ENCODE results near the gene GDF10. TPM values are rescaled to one million over a fixed set of nuclear protein-coding genes. Genes with fewer than 3 reads are reported as not detected.

Gene GDF10
- total RNA-seq, 1 donor from 2014 or later: not detected

DNA sequence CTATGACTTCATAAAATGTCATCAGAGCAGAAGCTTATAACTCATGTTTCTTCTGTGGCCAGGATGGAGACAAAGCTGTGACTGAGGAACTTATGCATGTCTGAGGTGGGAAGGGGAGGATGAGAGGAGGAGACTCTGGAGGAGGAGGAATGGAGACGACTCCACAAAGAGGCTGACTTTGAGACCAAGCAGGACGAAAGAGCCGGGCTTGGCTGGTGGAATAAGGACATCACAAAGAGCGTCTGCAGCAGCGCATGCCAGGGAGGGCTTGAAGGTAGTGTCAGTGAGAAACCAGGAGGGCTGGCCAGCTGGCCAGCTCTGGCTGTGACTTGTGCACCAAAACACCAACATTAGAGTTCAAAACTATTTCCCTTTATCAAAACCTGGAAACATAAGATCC lies 16.1 kb downstream of the GDF10 start:
- TF ChIP-seq, protein P1, sequence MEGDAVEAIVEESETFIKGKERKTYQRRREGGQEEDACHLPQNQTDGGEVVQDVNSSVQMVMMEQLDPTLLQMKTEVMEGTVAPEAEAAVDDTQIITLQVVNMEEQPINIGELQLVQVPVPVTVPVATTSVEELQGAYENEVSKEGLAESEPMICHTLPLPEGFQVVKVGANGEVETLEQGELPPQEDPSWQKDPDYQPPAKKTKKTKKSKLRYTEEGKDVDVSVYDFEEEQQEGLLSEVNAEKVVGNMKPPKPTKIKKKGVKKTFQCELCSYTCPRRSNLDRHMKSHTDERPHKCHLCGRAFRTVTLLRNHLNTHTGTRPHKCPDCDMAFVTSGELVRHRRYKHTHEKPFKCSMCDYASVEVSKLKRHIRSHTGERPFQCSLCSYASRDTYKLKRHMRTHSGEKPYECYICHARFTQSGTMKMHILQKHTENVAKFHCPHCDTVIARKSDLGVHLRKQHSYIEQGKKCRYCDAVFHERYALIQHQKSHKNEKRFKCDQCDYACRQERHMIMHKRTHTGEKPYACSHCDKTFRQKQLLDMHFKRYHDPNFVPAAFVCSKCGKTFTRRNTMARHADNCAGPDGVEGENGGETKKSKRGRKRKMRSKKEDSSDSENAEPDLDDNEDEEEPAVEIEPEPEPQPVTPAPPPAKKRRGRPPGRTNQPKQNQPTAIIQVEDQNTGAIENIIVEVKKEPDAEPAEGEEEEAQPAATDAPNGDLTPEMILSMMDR (IDR thresholded peaks at IDR 0.05; ENCODE audit: insufficient read depth, low read length, severe bottlenecking): no peak
- DNase-seq (ENCODE audit: low read depth) (no peak), FAIRE-seq (no peak)
- peaks cover 6% of the 10 kb centered on the region for H3K27me3 ChIP-seq (ENCODE audit: control insufficient read depth, insufficient read depth, low read length)
- H3K36me3 ChIP-seq (ENCODE audit: control insufficient read depth, insufficient read depth, low read length): no peaks in the 10 kb centered on the region
- H3K4me3 ChIP-seq (ENCODE audit: low read depth, low read length): no peak overlapping the region

DNA sequence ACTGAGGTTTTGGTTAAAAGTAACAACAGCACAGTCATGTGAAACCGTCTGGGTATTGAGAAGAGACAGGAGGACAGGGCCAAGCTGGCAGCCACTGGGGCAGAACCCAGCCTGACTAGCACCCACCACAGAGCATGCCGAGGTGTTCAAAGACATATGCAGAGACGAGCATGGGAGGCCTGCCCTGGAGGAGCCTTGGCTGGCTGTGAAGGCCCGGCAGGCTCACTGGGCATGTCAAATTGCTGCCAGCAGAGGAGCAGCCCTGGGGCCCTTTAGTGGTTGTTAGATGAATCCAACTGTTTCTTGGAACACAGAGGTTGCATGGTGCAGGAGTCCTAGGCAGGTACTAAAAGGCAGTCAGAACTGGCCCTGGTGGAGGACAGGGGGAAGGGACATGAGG lies 17.3 kb downstream of the GDF10 start:
- TF ChIP-seq, protein P1 (IDR thresholded peaks at IDR 0.05; ENCODE audit: insufficient read depth, low read length, severe bottlenecking): no peak
- H3K4me3 ChIP-seq (ENCODE audit: low read depth, low read length): no peak overlapping the region
- no peak for DNase-seq (ENCODE audit: low read depth)
- H3K27me3 ChIP-seq (ENCODE audit: control insufficient read depth, insufficient read depth, low read length): peaks cover 5% of the 10 kb centered on the region
- FAIRE-seq: no peak
- H3K36me3 ChIP-seq (ENCODE audit: control insufficient read depth, insufficient read depth, low read length): no peaks in the 10 kb centered on the region

DNA sequence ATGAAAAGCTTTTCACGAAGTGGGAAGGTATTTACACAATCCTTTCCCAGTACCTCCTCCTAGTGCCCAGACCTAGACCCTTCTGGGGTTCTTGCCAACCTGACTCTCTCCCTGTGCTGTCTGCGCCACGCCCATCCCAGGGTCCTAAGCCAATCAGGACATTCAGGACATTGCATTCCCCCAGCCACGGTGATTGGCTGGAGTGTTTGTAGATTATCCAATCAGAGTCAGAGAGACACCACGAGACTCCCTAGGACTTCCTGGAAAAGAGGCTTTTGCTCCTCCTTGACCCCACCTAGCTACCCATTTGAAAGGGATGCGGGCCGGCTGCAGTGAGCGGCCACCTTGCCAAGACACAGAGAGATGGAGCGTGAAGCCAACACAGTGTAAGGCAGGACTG lies 18.7 kb downstream of the GDF10 start:
- TF ChIP-seq, protein P1 (IDR thresholded peaks at IDR 0.05; ENCODE audit: insufficient read depth, low read length, severe bottlenecking): no peak
- DNase-seq (ENCODE audit: low read depth): no peak
- Histone ChIP-seq H3K36me3 (ENCODE audit: control insufficient read depth, insufficient read depth, low read length) (no peaks in the 10 kb centered on the region), H3K4me3 (ENCODE audit: low read depth, low read length) (no peak overlapping the region), H3K27me3 (ENCODE audit: control insufficient read depth, insufficient read depth, low read length) (peaks cover 5% of the 10 kb centered on the region)
- FAIRE-seq: no peak

DNA sequence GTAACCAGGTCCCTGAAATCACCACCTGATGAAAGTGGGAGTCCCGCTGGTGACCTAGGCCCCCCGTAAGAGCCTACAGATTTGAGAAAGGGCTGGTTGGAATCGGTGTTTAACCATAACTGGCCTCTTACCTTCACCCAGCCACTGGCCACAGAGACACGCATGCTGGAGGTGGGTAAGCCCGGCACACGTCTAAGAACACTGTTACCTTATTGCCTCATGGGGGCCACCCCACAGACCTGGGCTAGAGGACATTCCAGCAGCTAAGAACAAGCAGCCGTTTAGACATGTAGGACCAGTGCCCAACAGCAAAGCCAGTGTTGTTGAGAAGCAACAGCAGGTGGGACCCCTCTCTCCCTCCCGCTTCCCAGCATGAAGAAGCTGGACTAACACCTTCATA lies 19.8 kb downstream of the GDF10 start:
- DNase-seq (ENCODE audit: low read depth) (no peak), FAIRE-seq (no peak)
- H3K36me3 ChIP-seq (ENCODE audit: control insufficient read depth, insufficient read depth, low read length): no peaks in the 10 kb centered on the region

DNA sequence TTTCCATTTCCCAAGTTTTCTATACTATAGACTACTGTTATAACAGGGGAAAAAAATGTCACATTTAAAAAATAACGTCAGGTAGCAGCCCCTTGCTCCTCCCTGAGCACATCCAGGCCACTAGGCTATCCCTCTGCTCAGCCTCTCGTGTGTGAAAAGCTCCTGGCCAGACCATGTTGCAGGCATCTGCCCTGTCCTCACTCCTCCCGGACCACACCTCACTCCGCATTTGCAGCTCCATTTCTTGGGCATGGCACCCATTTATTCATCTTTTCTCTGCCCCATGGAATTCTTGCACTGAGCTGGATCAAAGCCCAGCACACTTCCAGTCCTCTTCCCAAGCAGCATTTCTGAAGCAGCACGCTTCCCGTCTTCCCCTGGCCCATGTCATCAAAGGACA lies 20.8 kb downstream of the GDF10 start:
- Histone ChIP-seq H3K27me3 (ENCODE audit: control insufficient read depth, insufficient read depth, low read length) (peaks cover 5% of the 10 kb centered on the region), H3K4me3 (ENCODE audit: low read depth, low read length) (no peak overlapping the region), H3K36me3 (ENCODE audit: control insufficient read depth, insufficient read depth, low read length) (no peaks in the 10 kb centered on the region)
- DNase-seq (ENCODE audit: low read depth) (no peak), FAIRE-seq (no peak)
- TF ChIP-seq, protein P1 (IDR thresholded peaks at IDR 0.05; ENCODE audit: insufficient read depth, low read length, severe bottlenecking): no peak

More for the DNA sequence above, 19.8 kb downstream of the GDF10 start:
- Histone ChIP-seq H3K4me3 (ENCODE audit: low read depth, low read length) (no peak overlapping the region), H3K27me3 (ENCODE audit: control insufficient read depth, insufficient read depth, low read length) (peaks cover 5% of the 10 kb centered on the region)
- TF ChIP-seq, protein P1 (IDR thresholded peaks at IDR 0.05; ENCODE audit: insufficient read depth, low read length, severe bottlenecking): no peak

DNA sequence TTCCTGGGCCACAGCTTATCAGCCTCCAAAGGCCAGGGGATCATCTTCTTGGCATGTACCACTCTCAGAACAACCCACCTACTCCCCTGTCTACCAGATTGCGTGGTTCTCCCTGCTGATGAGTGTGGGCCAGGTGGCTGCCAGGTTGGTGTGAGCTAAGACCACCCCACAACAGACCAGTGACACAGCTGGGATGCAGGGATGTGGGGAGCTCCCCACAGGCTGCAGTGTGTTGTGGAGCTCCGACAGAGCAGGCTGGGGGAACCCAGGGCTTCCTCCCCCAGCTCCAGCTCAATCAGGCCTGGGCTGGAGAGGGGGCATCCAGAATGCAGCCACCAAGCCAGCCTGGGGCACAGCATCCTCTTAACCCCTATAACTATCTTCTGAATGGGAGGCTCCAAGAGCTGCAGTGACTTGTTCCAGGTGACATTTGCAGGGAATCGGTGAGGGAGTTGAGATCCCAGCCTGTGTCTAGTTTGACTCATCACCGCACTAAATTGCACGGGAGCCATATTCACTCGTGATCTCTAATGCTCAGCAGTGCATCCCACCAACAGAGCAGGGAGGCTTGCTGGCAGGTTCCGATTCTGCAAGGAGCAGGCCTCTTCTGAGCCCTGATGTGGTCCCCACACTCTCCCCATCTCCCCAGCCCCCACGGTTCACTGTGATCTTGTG lies 21.7 kb downstream of the GDF10 start:
- H3K4me3 ChIP-seq (ENCODE audit: low read depth, low read length): no peak overlapping the region
- FAIRE-seq (no peak), DNase-seq (ENCODE audit: low read depth) (no peak)
- peaks cover 3% of the 10 kb centered on the region for H3K27me3 ChIP-seq (ENCODE audit: control insufficient read depth, insufficient read depth, low read length)
- TF ChIP-seq, protein P1 (IDR thresholded peaks at IDR 0.05; ENCODE audit: insufficient read depth, low read length, severe bottlenecking): no peak
- H3K36me3 ChIP-seq (ENCODE audit: control insufficient read depth, insufficient read depth, low read length): no peaks in the 10 kb centered on the region
